ENCODE measurements around the gene CCR5AS.
"Not testable (repeated sequence)": the region's sequence is repeated elsewhere in the genome, so short reads cannot be mapped to it uniquely, and the experiment has no call there.

CCR5AS gene

DNA sequence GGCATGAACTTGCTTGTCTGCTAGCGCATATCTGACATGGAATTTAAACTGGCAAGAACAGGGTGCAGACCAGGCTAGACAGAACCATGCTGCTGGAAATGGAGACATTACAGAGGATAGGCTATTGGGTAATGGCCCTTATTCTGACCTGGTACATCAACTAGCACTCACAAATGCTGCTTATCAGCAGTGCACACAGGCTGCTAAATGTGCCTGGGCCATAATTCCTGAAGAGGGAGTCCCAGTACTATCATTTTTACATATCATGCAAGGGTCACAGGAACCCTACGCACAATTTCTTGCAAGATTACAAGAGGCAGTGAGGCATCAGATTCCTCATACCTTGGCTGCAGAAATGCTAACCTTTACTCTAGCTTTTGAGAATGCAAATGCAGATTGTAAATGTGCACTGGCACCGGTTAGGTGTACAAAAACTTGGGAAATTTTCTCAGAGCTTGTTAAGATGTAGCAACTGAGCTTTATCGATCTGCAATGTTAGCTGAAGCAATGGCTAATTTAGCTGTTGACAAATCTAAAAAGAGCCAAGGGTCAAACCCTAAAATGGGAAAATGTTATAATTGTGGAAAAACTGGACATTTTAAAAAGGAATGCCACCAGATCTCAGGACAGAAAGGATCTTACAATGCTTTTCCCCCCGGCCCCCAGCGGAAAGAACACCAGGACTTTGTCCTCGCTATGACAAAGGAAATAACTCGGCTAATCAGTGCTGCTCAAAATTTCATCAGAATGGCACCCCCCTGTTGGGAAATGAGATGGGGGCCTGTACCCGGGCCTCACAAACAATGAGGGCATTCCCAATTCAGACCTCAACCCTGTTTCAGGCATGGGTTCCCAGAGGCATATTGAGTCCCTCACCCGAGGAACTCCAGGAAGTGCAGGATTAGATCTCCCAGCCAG, 21.3 kb upstream of the CCR5AS start:
- no peak overlapping the region for H3K4me3 ChIP-seq (ENCODE audit: control insufficient read depth, low read depth, low read length)
- no peak for DNase-seq (ENCODE audit: low read depth)
- TF ChIP-seq, protein P1, sequence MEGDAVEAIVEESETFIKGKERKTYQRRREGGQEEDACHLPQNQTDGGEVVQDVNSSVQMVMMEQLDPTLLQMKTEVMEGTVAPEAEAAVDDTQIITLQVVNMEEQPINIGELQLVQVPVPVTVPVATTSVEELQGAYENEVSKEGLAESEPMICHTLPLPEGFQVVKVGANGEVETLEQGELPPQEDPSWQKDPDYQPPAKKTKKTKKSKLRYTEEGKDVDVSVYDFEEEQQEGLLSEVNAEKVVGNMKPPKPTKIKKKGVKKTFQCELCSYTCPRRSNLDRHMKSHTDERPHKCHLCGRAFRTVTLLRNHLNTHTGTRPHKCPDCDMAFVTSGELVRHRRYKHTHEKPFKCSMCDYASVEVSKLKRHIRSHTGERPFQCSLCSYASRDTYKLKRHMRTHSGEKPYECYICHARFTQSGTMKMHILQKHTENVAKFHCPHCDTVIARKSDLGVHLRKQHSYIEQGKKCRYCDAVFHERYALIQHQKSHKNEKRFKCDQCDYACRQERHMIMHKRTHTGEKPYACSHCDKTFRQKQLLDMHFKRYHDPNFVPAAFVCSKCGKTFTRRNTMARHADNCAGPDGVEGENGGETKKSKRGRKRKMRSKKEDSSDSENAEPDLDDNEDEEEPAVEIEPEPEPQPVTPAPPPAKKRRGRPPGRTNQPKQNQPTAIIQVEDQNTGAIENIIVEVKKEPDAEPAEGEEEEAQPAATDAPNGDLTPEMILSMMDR (IDR thresholded peaks at IDR 0.05; ENCODE audit: control insufficient read depth, insufficient read depth, low read depth, low read length, missing control alignments) = no peak

- DNase-seq (ENCODE audit: low read depth); H3K4me3 ChIP-seq (ENCODE audit: control insufficient read depth, low read depth, low read length): not testable (repeated sequence)
Observed at GRCh38 chr3:46427404-46427803, 20.5 kb upstream of the CCR5AS start.

- H3K4me3 ChIP-seq (ENCODE audit: control insufficient read depth, low read depth, low read length); DNase-seq (ENCODE audit: low read depth): not testable (repeated sequence)
Observed at GRCh38 chr3:46426476-46426875, 19.6 kb upstream of the CCR5AS start.

DNA sequence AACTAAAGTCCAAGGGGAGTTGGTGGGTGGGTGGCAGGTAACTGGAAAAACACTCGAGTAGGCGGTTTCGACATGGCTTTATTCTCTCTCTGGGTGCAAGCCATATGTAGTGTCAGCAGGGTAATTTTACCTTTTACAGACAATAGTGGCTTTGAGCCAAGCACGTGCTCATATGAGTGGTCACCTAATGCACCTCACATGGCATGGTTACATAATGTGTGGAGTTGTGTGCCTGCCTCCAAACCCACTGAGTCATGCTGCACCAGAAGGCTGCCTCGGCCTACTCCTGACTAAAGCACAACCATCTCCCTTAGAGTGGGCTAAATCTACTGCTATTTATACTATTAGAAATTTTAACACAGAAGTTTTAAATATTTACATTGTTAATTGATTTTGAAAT, 16.7 kb upstream of the CCR5AS start:
- TF ChIP-seq, protein P1 (IDR thresholded peaks at IDR 0.05; ENCODE audit: control insufficient read depth, insufficient read depth, low read depth, low read length, missing control alignments) = no peak
- H3K4me3 ChIP-seq (ENCODE audit: control insufficient read depth, low read depth, low read length) = no peak overlapping the region
- no peak for DNase-seq (ENCODE audit: low read depth)

DNA sequence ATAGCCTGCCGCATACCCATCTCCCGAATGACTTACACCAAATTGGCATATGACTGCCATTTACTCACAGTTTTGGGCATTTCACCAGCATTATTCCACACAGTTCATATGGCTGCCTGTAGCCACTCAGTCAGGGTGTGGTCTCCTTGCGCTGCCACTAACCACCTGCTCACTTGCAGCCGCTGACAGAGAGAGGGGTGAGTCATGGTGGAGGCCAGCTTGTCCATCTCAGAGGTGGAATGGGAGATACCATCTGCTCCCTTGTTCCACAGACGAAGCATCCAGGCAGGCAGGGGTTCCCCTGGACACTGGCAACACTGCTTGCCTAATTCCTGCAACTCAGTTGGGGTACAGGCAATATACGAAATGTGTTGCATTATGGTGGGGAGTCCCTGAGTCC, 15.8 kb upstream of the CCR5AS start:
- TF ChIP-seq, protein P1 (IDR thresholded peaks at IDR 0.05; ENCODE audit: control insufficient read depth, insufficient read depth, low read depth, low read length, missing control alignments) = no peak
- no peak for DNase-seq (ENCODE audit: low read depth)
- H3K4me3 ChIP-seq (ENCODE audit: control insufficient read depth, low read depth, low read length) = no peak overlapping the region

- TF ChIP-seq, protein P1 (IDR thresholded peaks at IDR 0.05; ENCODE audit: control insufficient read depth, insufficient read depth, low read depth, low read length, missing control alignments) = no peak
- no peak overlapping the region for H3K4me3 ChIP-seq (ENCODE audit: control insufficient read depth, low read depth, low read length)
- no peak for DNase-seq (ENCODE audit: low read depth)
Observed at GRCh38 chr3:46420931-46421330, 14.1 kb upstream of the CCR5AS start.

- no peak overlapping the region for H3K4me3 ChIP-seq (ENCODE audit: control insufficient read depth, low read depth, low read length)
Observed at GRCh38 chr3:46419816-46420215, 12.9 kb upstream of the CCR5AS start.

More at GRCh38 chr3:46419816-46420215, 12.9 kb upstream of the CCR5AS start:
- no peak for DNase-seq (ENCODE audit: low read depth)
- TF ChIP-seq, protein P1 (IDR thresholded peaks at IDR 0.05; ENCODE audit: control insufficient read depth, insufficient read depth, low read depth, low read length, missing control alignments) = no peak

Measured in AG09309 (cell line).